ENCODE measurements around the gene RFX1. TPM values are rescaled to one million over a fixed set of nuclear protein-coding genes. Genes with fewer than 3 reads are reported as not detected.

RFX1 gene
- total and polyA plus RNA-seq, 9 of the 15 experiments (the other 6 are each of a cell fraction or from before 2014, with no cell fraction given), result 0.14 to 19.3 (median 1.2) TPM

DNA sequence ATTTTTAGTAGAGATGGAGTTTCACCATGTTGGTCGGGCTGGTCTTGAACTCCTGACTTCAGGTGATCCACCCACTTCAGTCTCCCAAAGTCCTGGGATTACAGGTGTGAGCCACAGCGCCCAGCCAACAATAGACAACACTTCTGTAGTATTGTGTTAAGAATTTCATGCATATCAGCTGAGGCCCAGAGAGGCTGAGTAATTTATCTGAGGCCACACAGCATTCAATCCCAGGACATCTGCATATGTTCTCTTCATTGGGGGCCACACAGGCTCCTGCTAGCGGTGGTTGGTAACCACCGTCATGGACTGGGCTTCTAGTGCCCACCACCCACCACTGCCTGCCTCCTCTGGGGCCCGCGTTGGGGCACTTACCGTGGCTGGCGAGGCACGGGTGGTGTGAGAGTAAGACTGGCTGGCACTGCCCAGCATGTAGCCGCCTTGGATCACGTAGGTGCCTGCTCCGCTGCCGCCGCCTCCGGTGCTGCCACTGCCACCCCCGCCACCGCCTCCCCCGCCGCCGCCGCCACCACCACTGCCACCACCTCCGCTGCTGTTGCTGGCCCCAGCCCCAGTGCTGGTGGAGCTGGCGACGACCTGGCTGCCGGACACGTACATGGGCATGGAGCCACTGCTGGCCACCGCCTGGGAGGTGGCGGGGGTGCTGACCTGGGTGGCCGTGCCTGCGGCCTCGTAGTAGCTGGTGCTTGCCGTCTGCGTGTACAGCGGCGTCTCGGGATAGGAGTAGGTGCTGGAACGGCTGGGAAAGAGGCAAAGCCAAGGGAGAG lies 33.6 kb downstream of the RFX1 start (continued):
- TF ChIP-seq ZFP1 (CRISPR knock-in tag; IDR thresholded peaks at IDR 0.05), result no peak
- no peak for TF ChIP-seq TAL1 (IDR thresholded peaks at IDR 0.05)
- TF ChIP-seq ELF1 (tag; IDR thresholded peaks at IDR 0.05), result no peak
- TF ChIP-seq TCF3 (CRISPR knock-in tag; IDR thresholded peaks at IDR 0.05), result no peak
- no peak for TF ChIP-seq BHLHE40 (IDR thresholded peaks at IDR 0.05; ENCODE audit: low read length)
- no peak for TF ChIP-seq HNRNPLL (IDR thresholded peaks at IDR 0.05; ENCODE audit: low read depth, low read length, poor library complexity, severe bottlenecking)
- TF ChIP-seq, protein P1, sequence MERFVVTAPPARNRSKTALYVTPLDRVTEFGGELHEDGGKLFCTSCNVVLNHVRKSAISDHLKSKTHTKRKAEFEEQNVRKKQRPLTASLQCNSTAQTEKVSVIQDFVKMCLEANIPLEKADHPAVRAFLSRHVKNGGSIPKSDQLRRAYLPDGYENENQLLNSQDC (CRISPR knock-in tag; IDR thresholded peaks at IDR 0.05), result no peak
- TF ChIP-seq ZEB2 (IDR thresholded peaks at IDR 0.05), result no peak
- peak; percentile 97 for TF ChIP-seq BCOR (IDR thresholded peaks at IDR 0.05)
- peak; percentile 73 to 82 for TF ChIP-seq KDM1A (IDR thresholded peaks at IDR 0.05)
- no peak for TF ChIP-seq FOXJ3 (CRISPR knock-in tag; IDR thresholded peaks at IDR 0.05)
- TF ChIP-seq, protein P2, sequence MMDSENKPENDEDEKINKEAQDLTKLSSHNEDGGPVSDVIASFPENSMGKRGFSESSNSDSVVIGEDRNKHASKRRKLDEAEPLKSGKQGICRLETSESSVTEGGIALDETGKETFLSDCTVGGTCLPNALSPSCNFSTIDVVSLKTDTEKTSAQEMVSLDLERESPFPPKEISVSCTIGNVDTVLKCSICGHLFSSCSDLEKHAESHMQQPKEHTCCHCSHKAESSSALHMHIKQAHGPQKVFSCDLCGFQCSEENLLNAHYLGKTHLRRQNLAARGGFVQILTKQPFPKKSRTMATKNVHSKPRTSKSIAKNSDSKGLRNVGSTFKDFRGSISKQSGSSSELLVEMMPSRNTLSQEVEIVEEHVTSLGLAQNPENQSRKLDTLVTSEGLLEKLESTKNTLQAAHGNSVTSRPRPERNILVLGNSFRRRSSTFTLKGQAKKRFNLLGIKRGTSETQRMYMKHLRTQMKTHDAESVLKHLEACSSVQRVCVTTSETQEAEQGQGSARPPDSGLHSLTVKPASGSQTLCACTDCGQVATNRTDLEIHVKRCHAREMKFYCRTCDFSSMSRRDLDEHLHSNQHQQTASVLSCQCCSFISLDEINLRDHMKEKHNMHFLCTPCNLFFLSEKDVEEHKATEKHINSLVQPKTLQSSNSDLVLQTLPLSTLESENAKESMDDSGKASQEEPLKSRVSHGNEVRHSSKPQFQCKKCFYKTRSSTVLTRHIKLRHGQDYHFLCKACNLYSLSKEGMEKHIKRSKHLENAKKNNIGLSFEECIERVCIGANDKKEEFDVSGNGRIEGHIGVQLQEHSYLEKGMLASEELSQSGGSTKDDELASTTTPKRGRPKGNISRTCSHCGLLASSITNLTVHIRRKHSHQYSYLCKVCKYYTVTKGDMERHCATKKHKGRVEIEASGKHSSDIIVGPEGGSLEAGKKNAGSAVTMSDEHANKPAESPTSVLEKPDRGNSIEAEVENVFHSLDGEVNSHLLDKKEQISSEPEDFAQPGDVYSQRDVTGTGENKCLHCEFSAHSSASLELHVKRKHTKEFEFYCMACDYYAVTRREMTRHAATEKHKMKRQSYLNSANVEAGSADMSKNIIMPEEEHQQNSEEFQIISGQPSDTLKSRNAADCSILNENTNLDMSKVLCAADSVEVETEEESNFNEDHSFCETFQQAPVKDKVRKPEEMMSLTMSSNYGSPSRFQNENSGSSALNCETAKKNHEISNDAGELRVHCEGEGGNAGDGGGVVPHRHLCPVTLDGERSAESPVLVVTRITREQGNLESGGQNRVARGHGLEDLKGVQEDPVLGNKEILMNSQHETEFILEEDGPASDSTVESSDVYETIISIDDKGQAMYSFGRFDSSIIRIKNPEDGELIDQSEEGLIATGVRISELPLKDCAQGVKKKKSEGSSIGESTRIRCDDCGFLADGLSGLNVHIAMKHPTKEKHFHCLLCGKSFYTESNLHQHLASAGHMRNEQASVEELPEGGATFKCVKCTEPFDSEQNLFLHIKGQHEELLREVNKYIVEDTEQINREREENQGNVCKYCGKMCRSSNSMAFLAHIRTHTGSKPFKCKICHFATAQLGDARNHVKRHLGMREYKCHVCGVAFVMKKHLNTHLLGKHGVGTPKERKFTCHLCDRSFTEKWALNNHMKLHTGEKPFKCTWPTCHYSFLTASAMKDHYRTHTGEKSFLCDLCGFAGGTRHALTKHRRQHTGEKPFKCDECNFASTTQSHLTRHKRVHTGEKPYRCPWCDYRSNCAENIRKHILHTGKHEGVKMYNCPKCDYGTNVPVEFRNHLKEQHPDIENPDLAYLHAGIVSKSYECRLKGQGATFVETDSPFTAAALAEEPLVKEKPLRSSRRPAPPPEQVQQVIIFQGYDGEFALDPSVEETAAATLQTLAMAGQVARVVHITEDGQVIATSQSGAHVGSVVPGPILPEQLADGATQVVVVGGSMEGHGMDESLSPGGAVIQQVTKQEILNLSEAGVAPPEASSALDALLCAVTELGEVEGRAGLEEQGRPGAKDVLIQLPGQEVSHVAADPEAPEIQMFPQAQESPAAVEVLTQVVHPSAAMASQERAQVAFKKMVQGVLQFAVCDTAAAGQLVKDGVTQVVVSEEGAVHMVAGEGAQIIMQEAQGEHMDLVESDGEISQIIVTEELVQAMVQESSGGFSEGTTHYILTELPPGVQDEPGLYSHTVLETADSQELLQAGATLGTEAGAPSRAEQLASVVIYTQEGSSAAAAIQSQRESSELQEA (IDR thresholded peaks at IDR 0.05; ENCODE audit: low read depth), result no peak
- peak; percentile 85 for TF ChIP-seq ZFP36 (IDR thresholded peaks at IDR 0.05; ENCODE audit: low read depth, low read length, partially characterized antibody)
- no peak for TF ChIP-seq FOXA1 (IDR thresholded peaks at IDR 0.05; ENCODE audit: borderline replicate concordance)
- peak; percentile 71 for TF ChIP-seq ADNP (tag; IDR thresholded peaks at IDR 0.05)
- peak; percentile 63; the same call in 1 of the 2 replicates for TF ChIP-seq SMARCA5 (IDR thresholded peaks at IDR 0.05)
- TF ChIP-seq, protein P3, sequence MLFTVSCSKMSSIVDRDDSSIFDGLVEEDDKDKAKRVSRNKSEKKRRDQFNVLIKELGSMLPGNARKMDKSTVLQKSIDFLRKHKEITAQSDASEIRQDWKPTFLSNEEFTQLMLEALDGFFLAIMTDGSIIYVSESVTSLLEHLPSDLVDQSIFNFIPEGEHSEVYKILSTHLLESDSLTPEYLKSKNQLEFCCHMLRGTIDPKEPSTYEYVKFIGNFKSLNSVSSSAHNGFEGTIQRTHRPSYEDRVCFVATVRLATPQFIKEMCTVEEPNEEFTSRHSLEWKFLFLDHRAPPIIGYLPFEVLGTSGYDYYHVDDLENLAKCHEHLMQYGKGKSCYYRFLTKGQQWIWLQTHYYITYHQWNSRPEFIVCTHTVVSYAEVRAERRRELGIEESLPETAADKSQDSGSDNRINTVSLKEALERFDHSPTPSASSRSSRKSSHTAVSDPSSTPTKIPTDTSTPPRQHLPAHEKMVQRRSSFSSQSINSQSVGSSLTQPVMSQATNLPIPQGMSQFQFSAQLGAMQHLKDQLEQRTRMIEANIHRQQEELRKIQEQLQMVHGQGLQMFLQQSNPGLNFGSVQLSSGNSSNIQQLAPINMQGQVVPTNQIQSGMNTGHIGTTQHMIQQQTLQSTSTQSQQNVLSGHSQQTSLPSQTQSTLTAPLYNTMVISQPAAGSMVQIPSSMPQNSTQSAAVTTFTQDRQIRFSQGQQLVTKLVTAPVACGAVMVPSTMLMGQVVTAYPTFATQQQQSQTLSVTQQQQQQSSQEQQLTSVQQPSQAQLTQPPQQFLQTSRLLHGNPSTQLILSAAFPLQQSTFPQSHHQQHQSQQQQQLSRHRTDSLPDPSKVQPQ (CRISPR knock-in tag; IDR thresholded peaks at IDR 0.05; ENCODE audit: borderline replicate concordance), result no peak
- no peak for TF ChIP-seq THRAP3 (IDR thresholded peaks at IDR 0.05; ENCODE audit: borderline replicate concordance)
- TF ChIP-seq RAD21 (CRISPR knock-in tag; conservative IDR thresholded peaks at IDR 0.05 in 1 of 2, IDR thresholded peaks at IDR 0.05 in 1 of 2), result no peak
